ENCODE measurements around the gene ERGIC1. TPM values are rescaled to one million over a fixed set of nuclear protein-coding genes. Genes with fewer than 3 reads are reported as not detected.

The ERGIC1 gene
- total and polyA plus RNA-seq, 2 of the 8 experiments (the other 6 are each of a cell fraction or from before 2014, with no cell fraction given): 95.3 to 106 TPM

GRCh38 chr5:172909931-172910502 is 76.0 kb downstream of the ERGIC1 start:
- DNase-seq (ENCODE audit: low read depth in 1 of 2, low spot score in 2 of 2) (no peak), FAIRE-seq (no peak)
- H3K27ac ChIP-seq (ENCODE audit: low read depth, low read length): no peak overlapping the region
- H3K56ac ChIP-seq (replicated peaks; ENCODE audit: insufficient read length, low read depth, low read length): no peak overlapping the region
- CTCF ChIA-PET (ENCODE audit: partially characterized antibody): interaction anchor here (0.8 to 1.4 kb wide), 6 partner anchors 11 to 138 kb away, joined by 4 to 8 read pairs (median 4); no protein-coding TSS in a partner anchor
- TF ChIP-seq HDAC2 (IDR thresholded peaks at IDR 0.05; ENCODE audit: borderline replicate concordance in 1 of 2, low read depth in 2 of 2, low read length in 2 of 2) (no peak), GTF2F1 (IDR thresholded peaks at IDR 0.05; ENCODE audit: borderline replicate concordance, low read depth, low read length) (no peak), JUND (IDR thresholded peaks at IDR 0.05; ENCODE audit: low read length) (no peak)
- no peak overlapping the region for H2BK5ac ChIP-seq (ENCODE audit: low read depth, low read length)
- no peaks in the 10 kb centered on the region for H3K79me2 ChIP-seq (ENCODE audit: control insufficient read depth in 1 of 2, insufficient read depth in 2 of 2, low read length in 2 of 2)
- peaks cover 5 to 14% of the 10 kb centered on the region in 2 experiments for H4K20me1 ChIP-seq (replicated peaks in 1 of 2; ENCODE audit: control insufficient read depth in 1 of 2, insufficient read depth in 2 of 2, low read length in 2 of 2)
- no peak overlapping the region for H2BK15ac ChIP-seq (ENCODE audit: low read length)
- no peak overlapping the region for H3K4me3 ChIP-seq (ENCODE audit: extremely low read depth in 1 of 4, insufficient read depth in 2 of 4, low read depth in 3 of 4, low read length in 4 of 4)
- H3K36me3 ChIP-seq (ENCODE audit: control insufficient read depth in 2 of 4, insufficient read depth in 4 of 4, low read length in 3 of 4): peaks cover 4 to 25% (median 16%) of the 10 kb centered on the region in 4 experiments; a peak in 7 of 8 replicates
- no peak overlapping the region for H3K4me2 ChIP-seq (ENCODE audit: insufficient read depth in 1 of 2, low read depth in 2 of 2, low read length in 2 of 2)
- no peak overlapping the region for H2AFZ ChIP-seq (ENCODE audit: low read length)
- H2BK12ac ChIP-seq (ENCODE audit: low read depth, low read length): no peak overlapping the region
- H3K4ac ChIP-seq (replicated peaks; ENCODE audit: insufficient read length, low read depth, low read length): no peak overlapping the region
- H4K5ac ChIP-seq (ENCODE audit: insufficient read length, low read depth, low read length): no peak overlapping the region
- H3K4me1 ChIP-seq (replicated peaks in 1 of 4; ENCODE audit: control insufficient read depth in 3 of 4, insufficient read depth in 4 of 4, low read length in 3 of 4): peaks cover 0 to 9% (median 4%) of the 10 kb centered on the region in 4 experiments; a peak in 5 of 7 replicates
- no peaks in the 10 kb centered on the region for H3K9me3 ChIP-seq (ENCODE audit: insufficient read depth in 2 of 2, low read depth in 1 of 2, low read length in 1 of 2)
- H2AK5ac ChIP-seq (ENCODE audit: low read depth, low read length): no peak overlapping the region
- no peak overlapping the region for H2BK20ac ChIP-seq (ENCODE audit: low read length)
- H3K23me2 ChIP-seq (ENCODE audit: low read depth, low read length): no peaks in the 10 kb centered on the region
- H4K8ac ChIP-seq (ENCODE audit: extremely low read depth, insufficient read depth, low read length): no peak overlapping the region
- H3K18ac ChIP-seq (ENCODE audit: extremely low read depth, low read length): no peak overlapping the region
- no peak overlapping the region for H3K14ac ChIP-seq (ENCODE audit: insufficient read length)
- no peak overlapping the region for H2BK120ac ChIP-seq (replicated peaks; ENCODE audit: low read depth, low read length)
- H3K23ac ChIP-seq (ENCODE audit: insufficient read length): no peak overlapping the region
- H4K91ac ChIP-seq (replicated peaks; ENCODE audit: insufficient read length, low read length): no peak overlapping the region
- 87% methylated on average over 8 of the region's 8 CpGs; no CpG with 5 or more reads in 1 of the 2 experiments for WGBS, 2 experiments (ENCODE audit: extremely low coverage in 1 of 2, insufficient coverage in 1 of 2, insufficient read length in 1 of 2, insufficient replicate concordance in 2 of 2, low coverage in 1 of 2, low lambda C conversion rate in 2 of 2, missing lambda C conversion rate in 1 of 2)
- H3K27me3 ChIP-seq (replicated peaks in 1 of 4; ENCODE audit: control insufficient read depth in 3 of 4, extremely low read depth in 1 of 4, insufficient read depth in 3 of 4, low read length in 3 of 4): no peaks in the 10 kb centered on the region
- POLR2A ChIA-PET (ENCODE audit: partially characterized antibody): interaction anchor here (0.9 kb wide), 1 partner anchor 13 kb away, joined by 3 read pairs; no protein-coding TSS in a partner anchor
- no peaks in the 10 kb centered on the region for H3K79me1 ChIP-seq (ENCODE audit: low read depth, low read length)
- 0 out of 7 replicates have a peak overlapping the region, but pooled peaks of 1 of the 4 experiments have one; percentile 22 for H3K9ac ChIP-seq (replicated peaks in 1 of 4; ENCODE audit: extremely low read depth in 1 of 4, low read depth in 3 of 4, low read length in 3 of 4)
